Esophagus squamous epithelium (tissue), 5 donors: ENCODE results near the gene HSPA5. TPM values are rescaled to one million over a fixed set of nuclear protein-coding genes. Genes with fewer than 3 reads are reported as not detected.

Experiments
- DNase-seq: peaks from one replicate; lab custom pipeline; 2025; lab: John Stamatoyannopoulos, UW
- H3K27ac ChIP-seq, 4 donors: fragments of 200-600 bp; sonication (generic); one replicate each; pipeline ENCODE4 v1.5.1; 2016 to 2019; ENCODE audit warnings: mild to moderate bottlenecking in 1 of 4
- H3K27me3 ChIP-seq, 4 donors: fragments of 200-600 bp; sonication (generic); 1 replicate in 3 of 4; 2 replicates in 1 of 4; pipeline versions ENCODE4 v1.5.1 to v1.6.0; 2017 to 2021; ENCODE audit warnings: antibody characterized with exemption in 1 of 4
- H3K36me3 ChIP-seq, 3 donors: fragments of 200-600 bp; sonication (generic); one replicate each; pipeline ENCODE4 v1.5.1; 2016 to 2019
- H3K4me1 ChIP-seq, 3 donors: fragments of 200-600 bp; sonication (generic); one replicate each; pipeline ENCODE4 v1.5.1; 2017 to 2019
- H3K4me3 ChIP-seq, 4 donors: fragments of 200-600 bp; sonication (generic); 1 replicate in 3 of 4; 2 replicates in 1 of 4; pipeline ENCODE4 v1.5.1; 2016 to 2019; ENCODE audit warnings: mild to moderate bottlenecking in 2 of 4, moderate library complexity in 1 of 4
- H3K9me3 ChIP-seq, 3 donors: fragments of 200-600 bp; sonication (generic); one replicate each; pipeline ENCODE4 v1.5.1; 2016 to 2019
- CTCF ChIP-seq, 6 experiments: fragments of 450-650 bp in 4 of 6; fragments of 200-600 bp in 2 of 6; sonication (generic) in 2 of 6; IDR thresholded peaks; one replicate each; pipeline ENCODE4 v1.5.1; 2016 to 2019; ENCODE audit warnings: antibody characterized with exemption in 6 of 6, mild to moderate bottlenecking in 4 of 6, moderate library complexity in 4 of 6
- POLR2A ChIP-seq, 4 donors: fragments of 450-650 bp; IDR thresholded peaks; one replicate each; pipeline ENCODE4 v1.6.1; 2017; ENCODE audit warnings: antibody characterized with exemption in 4 of 4, mild to moderate bottlenecking in 4 of 4, moderate library complexity in 3 of 4
- WGBS, 2 donors: methylation state at CpG; one replicate each; pipeline ENCODE4 v1.1.5; 2018; 5-methylcytosine and 5-hydroxymethylcytosine counted together
- intact Hi-C: fragments of 100-400 bp; cut with DNase I; formaldehyde crosslinking; loops from one replicate; pipeline ENCODE4 v1.15.0; 2022
- total RNA-seq, 4 donors: library from RNA; depleted of rRNA; stranded (reverse); fragments of >200 nt; gene quantifications; one replicate each; pipeline ENCODE4 v1.1.0, GENCODE V29; 2016
- donor health status: DM: yes; HTN: yes; CAD: no.

Gene HSPA5
- total RNA-seq, 4 donors from 2014 or later: 84.1 to 178 (median 132) TPM

GRCh38 chr9:125262294-125262991 lies 21.3 kb upstream of the HSPA5 start:
- H3K36me3 ChIP-seq: peaks cover 0 to 37% (median 0%) of the 10 kb centered on the region in 3 donors
- H3K27ac ChIP-seq: peak overlapping the region; percentile 85 to 94 (median 89)
- 15 to 19% methylated on average over 11 of the region's 11 CpGs for WGBS, 2 donors
- intact Hi-C loops: no loop called here
- no peak for DNase-seq
- no peak for TF ChIP-seq POLR2A (IDR thresholded peaks at IDR 0.05)
- H3K4me3 ChIP-seq: peak overlapping the region; percentile 80 to 99 (median 92)
- no peaks in the 10 kb centered on the region for H3K27me3 ChIP-seq
- H3K4me1 ChIP-seq: peaks cover 0 to 48% (median 24%) of the 10 kb centered on the region in 3 donors
- no peaks in the 10 kb centered on the region for H3K9me3 ChIP-seq

- no peaks in the 10 kb centered on the region for H3K27me3 ChIP-seq
- intact Hi-C loops: no loop called here
- peaks cover 0 to 44% (median 22%) of the 10 kb centered on the region in 3 donors for H3K4me1 ChIP-seq
- DNase-seq: peak; percentile 35
- peak in 5 of 6 experiments; percentile 35 to 58 (median 55) for TF ChIP-seq CTCF (IDR thresholded peaks at IDR 0.05)
- peak in 3 of 4 donors; percentile 2 to 74 (median 29) for TF ChIP-seq POLR2A (IDR thresholded peaks at IDR 0.05)
- peak within 1 kb of the TSS; percentile 80 to 99 (median 92) for H3K4me3 ChIP-seq
- peak within 1 kb of the TSS; percentile 85 to 94 (median 89) for H3K27ac ChIP-seq
- H3K36me3 ChIP-seq: peaks cover 0 to 30% (median 0%) of the 10 kb centered on the region in 3 donors
- 2 to 4% methylated on average over 19 to 32 of the region's 72 CpGs for WGBS, 2 donors
- no peaks in the 10 kb centered on the region for H3K9me3 ChIP-seq
These were observed 20.6 kb upstream of the HSPA5 start, which contains the start of gene GAPVD1 for GRCh38 chr9:125261501-125262293. GAPVD1 (plus strand) TSS chr9:125261826; CDS start chr9:125298922, 37,096 bp downstream.

- H3K27ac ChIP-seq: peak overlapping the region; percentile 85 to 94 (median 89)
- H3K27me3 ChIP-seq: no peaks in the 10 kb centered on the region
- no peaks in the 10 kb centered on the region for H3K9me3 ChIP-seq
- DNase-seq: no peak
- peak overlapping the region in 1 of 4 donors; percentile 98 for H3K4me3 ChIP-seq
- intact Hi-C loops: no loop called here
- TF ChIP-seq POLR2A (IDR thresholded peaks at IDR 0.05): no peak
- no peak for TF ChIP-seq CTCF (IDR thresholded peaks at IDR 0.05)
- peaks cover 0 to 20% (median 0%) of the 10 kb centered on the region in 3 donors for H3K36me3 ChIP-seq
- peaks cover 0 to 40% (median 21%) of the 10 kb centered on the region in 3 donors for H3K4me1 ChIP-seq
These were observed 19.4 kb upstream of the HSPA5 start for GRCh38 chr9:125260561-125260960.

- intact Hi-C loops: no loop called here
These were observed 17.8 kb upstream of the HSPA5 start for GRCh38 chr9:125258832-125259534.

More at GRCh38 chr9:125258832-125259534, 17.8 kb upstream of the HSPA5 start:
- 59 to 64% methylated on average over 2 of the region's 2 CpGs for WGBS, 2 donors
- H3K27me3 ChIP-seq: no peaks in the 10 kb centered on the region
- H3K9me3 ChIP-seq: no peaks in the 10 kb centered on the region
- peaks cover 0 to 5% (median 0%) of the 10 kb centered on the region in 3 donors for H3K36me3 ChIP-seq
- no peak overlapping the region for H3K4me3 ChIP-seq
- no peak overlapping the region for H3K27ac ChIP-seq
- peaks cover 0 to 24% (median 15%) of the 10 kb centered on the region in 3 donors for H3K4me1 ChIP-seq
- DNase-seq: no peak
- TF ChIP-seq POLR2A (IDR thresholded peaks at IDR 0.05): no peak
- no peak for TF ChIP-seq CTCF (IDR thresholded peaks at IDR 0.05)
